ENCODE measurements around the gene ITSN2.

DNA sequence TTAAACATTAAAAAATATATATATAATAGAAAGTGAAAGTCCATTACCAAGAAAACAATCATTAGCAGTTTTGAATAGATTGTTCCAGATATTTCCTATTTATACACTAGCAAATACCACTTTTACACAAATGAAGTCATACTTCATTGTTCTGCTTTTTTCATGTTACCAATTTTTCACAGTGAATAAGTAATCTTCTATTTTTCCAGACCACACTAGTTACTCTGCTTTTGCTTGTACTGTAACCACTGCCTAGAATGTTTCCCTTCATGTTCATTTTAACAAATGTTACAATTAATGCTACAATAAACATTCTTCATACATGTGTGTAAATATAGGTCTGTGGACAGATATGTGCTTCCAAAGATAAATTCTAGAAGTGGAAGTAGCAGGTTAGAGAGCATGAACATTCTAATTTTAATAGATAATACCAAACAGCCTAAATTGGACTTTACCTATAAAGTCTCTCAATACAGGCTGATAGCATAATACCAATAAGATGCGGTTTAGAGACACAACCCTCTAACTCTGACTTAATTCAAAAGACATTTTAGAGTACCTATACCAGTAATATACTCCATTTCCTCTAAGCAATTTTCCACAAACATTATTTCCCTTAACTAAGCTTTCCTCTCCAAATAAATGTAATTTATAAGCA is 17.0 kb downstream of the ITSN2 start:
- TF ChIP-seq CTCF (IDR thresholded peaks at IDR 0.05) (no peak), POLR2A (IDR thresholded peaks at IDR 0.05) (no peak)

Data from right lobe of liver (tissue), 4 donors.